CMK (cell line): Measurements from ENCODE around the gene LYPLA2.

ENCODE experiments used
- DNase-seq: peaks from one replicate; pipeline ENCODE4 v3.0.0-alpha.2; 2010; ENCODE audit warnings: low read depth

Gene LYPLA2

GRCh38 chr1:23837908-23838307 is 47.0 kb downstream of the LYPLA2 start:
- no peak for DNase-seq

- peak; percentile 52 for DNase-seq
Observed at GRCh38 chr1:23838401-23838866, 47.5 kb downstream of the LYPLA2 start.

- no peak for DNase-seq
Observed at GRCh38 chr1:23843644-23844043, 52.7 kb downstream of the LYPLA2 start.
